ENCODE results near the gene FOXD4L1.
"Not testable (repeated sequence)": the region's sequence is repeated elsewhere in the genome, so short reads cannot be mapped to it uniquely, and the experiment has no call there.

Gene FOXD4L1

GRCh38 chr2:113541976-113542485, 43.6 kb downstream of the FOXD4L1 start:
- H3K9ac ChIP-seq (ENCODE audit: low read length); H3K27me3 ChIP-seq (ENCODE audit: low read depth, low read length); H3K4me1 ChIP-seq (ENCODE audit: low read length); H3K9me3 ChIP-seq (ENCODE audit: insufficient read depth, low read length); H2AFZ ChIP-seq (ENCODE audit: low read depth, low read length); H3K4me3 ChIP-seq (ENCODE audit: low read length); H3K27ac ChIP-seq (ENCODE audit: low read length); H3K79me2 ChIP-seq (ENCODE audit: low read length); H3K4me2 ChIP-seq (ENCODE audit: low read length); H4K20me1 ChIP-seq (ENCODE audit: insufficient read depth, low read length); H3K36me3 ChIP-seq (replicated peaks; ENCODE audit: low read depth, low read length): not testable (repeated sequence)

- not testable (repeated sequence) for H3K9ac ChIP-seq (ENCODE audit: low read length); H4K20me1 ChIP-seq (ENCODE audit: insufficient read depth, low read length); H3K27ac ChIP-seq (ENCODE audit: low read length); H3K79me2 ChIP-seq (ENCODE audit: low read length); H3K4me2 ChIP-seq (ENCODE audit: low read length); H3K36me3 ChIP-seq (replicated peaks; ENCODE audit: low read depth, low read length); H3K27me3 ChIP-seq (ENCODE audit: low read depth, low read length); H3K9me3 ChIP-seq (ENCODE audit: insufficient read depth, low read length); H3K4me3 ChIP-seq (ENCODE audit: low read length); H2AFZ ChIP-seq (ENCODE audit: low read depth, low read length); H3K4me1 ChIP-seq (ENCODE audit: low read length)
These were observed 44.1 kb downstream of the FOXD4L1 start for GRCh38 chr2:113542529-113542928.

All from OCI-LY3 (cell line).